SK-N-MC (cell line): ENCODE measurements around the gene TTBK2.
"Not testable (repeated sequence)": the region's sequence is repeated elsewhere in the genome, so short reads cannot be mapped to it uniquely, and the experiment has no call there.

Source experiments
- DNase-seq: peaks from one replicate; pipeline ENCODE4 v3.0.0-alpha.2; 2011; ENCODE audit warnings: low read depth, low spot score
- H3K27ac ChIP-seq: fragments of 200-600 bp; sonication (generic); 2 replicates; pipeline ENCODE4 v1.5.1; 2016; ENCODE audit warnings: mixed run types
- H3K36me3 ChIP-seq: fragments of 200-600 bp; sonication (generic); 2 replicates; pipeline ENCODE4 v1.6.1; 2017; ENCODE audit warnings: antibody characterized with exemption, low read length, mixed read lengths; ENCODE audit not compliant: insufficient read depth
- H3K4me3 ChIP-seq: fragments of 200-600 bp; sonication (generic); 2 replicates; pipeline ENCODE4 v1.5.1; 2016
- H3K9ac ChIP-seq: fragments of 200-600 bp; sonication (generic); 2 replicates; pipeline ENCODE4 v1.8.0; 2017; ENCODE audit warnings: mixed run types, mixed read lengths; ENCODE audit not compliant: insufficient read length
- H3K9me3 ChIP-seq: fragments of 200-600 bp; sonication (generic); 2 replicates; pipeline ENCODE4 v1.6.1; 2017; ENCODE audit warnings: low read depth, mild to moderate bottlenecking, antibody characterized with exemption, low read length, moderate library complexity, mixed read lengths
- EZH2 ChIP-seq: fragments of 200-600 bp; sonication (generic); IDR thresholded peaks from one replicate; pipeline ENCODE4 v1.6.1; 2017; ENCODE audit warnings: antibody characterized with exemption
- FOXP2 ChIP-seq: optimal IDR thresholded peaks from 2 replicates; pipeline ENCODE3; 2011; ENCODE audit warnings: mild to moderate bottlenecking, moderate library complexity; ENCODE audit not compliant: insufficient read depth; ENCODE audit errors: extremely low read length, control extremely low read depth
- POLR2AphosphoS5 ChIP-seq: IDR thresholded peaks from 2 replicates; pipeline ENCODE4 v1.6.1; 2012; ENCODE audit warnings: mild to moderate bottlenecking, low read depth, low read length, borderline replicate concordance

The TTBK2 gene

GRCh38 chr15:42920519-42921341 is at the start of gene TTBK2:
TTBK2 (minus strand) TSS chr15:42920778; CDS start chr15:42878617, 42,161 bp downstream.
- 0 out of 2 replicates have a peak within 1 kb of the TSS, but pooled peaks have one; percentile 28 for H3K27ac ChIP-seq
- TF ChIP-seq EZH2 (no peak), POLR2AphosphoS5 (peak; percentile 52; the same call in 1 of the 2 replicates)
- H3K4me3 ChIP-seq, result peak within 1 kb of the TSS; percentile 95
- peak; percentile 94 for DNase-seq
- peak within 1 kb of the TSS; percentile 68 for H3K9ac ChIP-seq
- H3K36me3 ChIP-seq, result no peaks in the 10 kb centered on the region
- H3K9me3 ChIP-seq, result no peaks in the 10 kb centered on the region

- no peaks in the 10 kb centered on the region for H3K9me3 ChIP-seq
- 0 out of 2 replicates have a peak overlapping the region, but pooled peaks have one; percentile 31 for H3K27ac ChIP-seq
- no peak overlapping the region for H3K4me3 ChIP-seq
- H3K9ac ChIP-seq, result no peak overlapping the region
- TF ChIP-seq FOXP2, result no peak
- TF ChIP-seq POLR2AphosphoS5, result no peak
- no peak for TF ChIP-seq EZH2
- DNase-seq, result no peak
- peaks cover 40% of the 10 kb centered on the region for H3K36me3 ChIP-seq
These were observed 43.9 kb upstream of the TTBK2 start for GRCh38 chr15:42964476-42964875.

GRCh38 chr15:42955518-42955917 is 34.9 kb upstream of the TTBK2 start:
- Histone ChIP-seq H3K9me3 (0 out of 2 replicates have a peak, but pooled peaks cover 6% of the 10 kb centered on the region), H3K36me3 (peaks cover 72% of the 10 kb centered on the region), H3K4me3 (no peak overlapping the region), H3K27ac (no peak overlapping the region), H3K9ac (no peak overlapping the region)
- TF ChIP-seq FOXP2 (no peak), POLR2AphosphoS5 (no peak), EZH2 (no peak)
- no peak for DNase-seq

- Histone ChIP-seq H3K36me3 (peaks cover 67% of the 10 kb centered on the region), H3K27ac (no peak overlapping the region), H3K4me3 (no peak overlapping the region), H3K9ac (no peak overlapping the region), H3K9me3 (0 out of 2 replicates have a peak, but pooled peaks cover 6% of the 10 kb centered on the region)
- TF ChIP-seq POLR2AphosphoS5, result no peak
- no peak for TF ChIP-seq EZH2
- no peak for TF ChIP-seq FOXP2
- DNase-seq, result no peak
These were observed 33.7 kb upstream of the TTBK2 start for GRCh38 chr15:42954291-42954690.

GRCh38 chr15:42948898-42949297 is 28.3 kb upstream of the TTBK2 start:
- H3K9me3 ChIP-seq, H3K4me3 ChIP-seq, DNase-seq, H3K9ac ChIP-seq, H3K27ac ChIP-seq: not testable (repeated sequence)
- peaks cover 50% of the 10 kb centered on the region for H3K36me3 ChIP-seq

- Histone ChIP-seq H3K4me3 (no peak overlapping the region), H3K36me3 (peaks cover 19% of the 10 kb centered on the region), H3K27ac (no peak overlapping the region), H3K9me3 (no peaks in the 10 kb centered on the region), H3K9ac (no peak overlapping the region)
- TF ChIP-seq FOXP2 (no peak), EZH2 (no peak), POLR2AphosphoS5 (no peak)
- no peak for DNase-seq
These were observed 19.9 kb upstream of the TTBK2 start for GRCh38 chr15:42940527-42940926.

- H3K4me3 ChIP-seq, result no peak overlapping the region
- no peak overlapping the region for H3K9ac ChIP-seq
- TF ChIP-seq FOXP2 (no peak), EZH2 (no peak), POLR2AphosphoS5 (no peak)
- DNase-seq, result no peak
- no peak overlapping the region for H3K27ac ChIP-seq
- H3K9me3 ChIP-seq, result no peaks in the 10 kb centered on the region
- H3K36me3 ChIP-seq, result peaks cover 15% of the 10 kb centered on the region
These were observed 19.3 kb upstream of the TTBK2 start for GRCh38 chr15:42939841-42940240.

GRCh38 chr15:42937143-42937542 is 16.6 kb upstream of the TTBK2 start:
- TF ChIP-seq POLR2AphosphoS5, result no peak
- no peak for TF ChIP-seq EZH2
- Histone ChIP-seq H3K27ac (no peak overlapping the region), H3K9ac (no peak overlapping the region), H3K36me3 (no peaks in the 10 kb centered on the region), H3K9me3 (no peaks in the 10 kb centered on the region), H3K4me3 (no peak overlapping the region)
- DNase-seq, result no peak

- H3K4me3 ChIP-seq, result no peak overlapping the region
- H3K9ac ChIP-seq, result no peak overlapping the region
- H3K36me3 ChIP-seq, result no peaks in the 10 kb centered on the region
- no peak overlapping the region for H3K27ac ChIP-seq
- DNase-seq, result no peak
- TF ChIP-seq POLR2AphosphoS5 (no peak), EZH2 (no peak), FOXP2 (no peak)
- no peaks in the 10 kb centered on the region for H3K9me3 ChIP-seq
These were observed 13.5 kb upstream of the TTBK2 start for GRCh38 chr15:42933886-42934667.
